ENCODE results near the gene UBTF. TPM values are rescaled to one million over a fixed set of nuclear protein-coding genes. Genes with fewer than 3 reads are reported as not detected.

UBTF gene
- total RNA-seq, 1 donor, result 49.6 TPM

- Histone ChIP-seq H3K27me3 (ENCODE audit: insufficient read depth, low read length) (no peaks in the 10 kb centered on the region), H3K9me3 (ENCODE audit: low read depth, low read length) (no peaks in the 10 kb centered on the region), H3K4me1 (ENCODE audit: insufficient read depth, low read length) (peaks cover 28% of the 10 kb centered on the region)
These were observed 11.7 kb downstream of the UBTF start for GRCh38 chr17:44207743-44208142.

DNA sequence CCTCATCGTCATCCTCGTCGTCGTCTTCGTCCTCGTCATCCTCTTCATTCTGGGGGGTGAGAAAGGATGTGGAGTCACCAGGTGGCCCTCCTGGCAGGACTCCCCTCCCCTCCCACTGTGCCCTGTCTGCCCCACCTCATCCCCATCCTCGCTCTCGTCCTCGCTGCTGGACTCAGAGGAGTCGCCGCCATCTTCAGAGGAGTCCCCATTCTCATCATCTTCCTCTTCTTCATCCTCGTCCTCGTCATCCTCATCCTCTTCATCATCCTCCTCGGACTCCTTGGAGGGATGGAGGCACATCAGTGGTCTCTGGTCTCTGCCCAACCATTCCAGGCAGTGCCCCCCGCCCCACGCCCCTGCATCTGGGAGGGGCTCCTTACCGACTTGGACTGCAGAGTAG lies 12.2 kb downstream of the UBTF start:
- Histone ChIP-seq H2AFZ (ENCODE audit: low read length) (no peak overlapping the region), H4K20me1 (ENCODE audit: insufficient read depth, low read length) (peaks cover 13% of the 10 kb centered on the region), H3K36me3 (ENCODE audit: insufficient read depth, low read length) (peaks cover 45% of the 10 kb centered on the region), H3K79me2 (ENCODE audit: insufficient read depth, low read length) (no peaks in the 10 kb centered on the region), H3K27ac (ENCODE audit: low read depth, low read length) (no peak overlapping the region), H3K27me3 (ENCODE audit: insufficient read depth, low read length) (no peaks in the 10 kb centered on the region), H3K4me1 (ENCODE audit: insufficient read depth, low read length) (peaks cover 33% of the 10 kb centered on the region), H3K4me3 (ENCODE audit: insufficient read depth, low read length) (no peak overlapping the region), H3K9me3 (ENCODE audit: low read depth, low read length) (no peaks in the 10 kb centered on the region), H3K4me2 (ENCODE audit: insufficient read depth, low read length) (no peak overlapping the region)
- no peak for TF ChIP-seq CTCF (IDR thresholded peaks at IDR 0.05; ENCODE audit: extremely low read depth, low read depth, low read length)
- DNase-seq (ENCODE audit: insufficient read length, low spot score, missing footprints), result peak; percentile 34

More at GRCh38 chr17:44207743-44208142, 11.7 kb downstream of the UBTF start:
- Histone ChIP-seq H3K4me2 (ENCODE audit: insufficient read depth, low read length) (no peak overlapping the region), H3K4me3 (ENCODE audit: insufficient read depth, low read length) (no peak overlapping the region), H4K20me1 (ENCODE audit: insufficient read depth, low read length) (peaks cover 13% of the 10 kb centered on the region), H3K36me3 (ENCODE audit: insufficient read depth, low read length) (peaks cover 45% of the 10 kb centered on the region), H3K79me2 (ENCODE audit: insufficient read depth, low read length) (no peaks in the 10 kb centered on the region), H3K27ac (ENCODE audit: low read depth, low read length) (peak overlapping the region; percentile 66), H2AFZ (ENCODE audit: low read length) (no peak overlapping the region)
- DNase-seq (ENCODE audit: insufficient read length, low spot score, missing footprints), result peak; percentile 53
- no peak for TF ChIP-seq CTCF (IDR thresholded peaks at IDR 0.05; ENCODE audit: extremely low read depth, low read depth, low read length)

DNA sequence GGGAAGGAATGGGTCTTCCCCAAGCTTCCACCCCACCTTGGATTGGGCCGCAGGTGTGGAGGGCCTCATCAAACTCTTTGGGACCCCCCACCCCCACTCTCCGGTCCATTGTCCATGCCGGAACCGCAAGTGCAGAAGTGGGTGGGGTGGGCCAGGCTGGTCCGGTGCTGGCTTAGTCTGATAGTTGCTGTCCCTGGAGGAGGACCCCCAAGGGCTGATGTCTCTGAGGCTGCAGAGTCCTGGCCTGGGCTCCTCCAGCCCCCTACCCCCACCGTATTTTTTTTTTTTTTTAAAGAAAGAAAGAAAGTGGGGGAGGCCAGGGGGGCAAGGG lies 12.7 kb downstream of the UBTF start:
- no peak for TF ChIP-seq CTCF (IDR thresholded peaks at IDR 0.05; ENCODE audit: extremely low read depth, low read depth, low read length)
- no peak for DNase-seq (ENCODE audit: insufficient read length, low spot score, missing footprints)
- Histone ChIP-seq H2AFZ (ENCODE audit: low read length) (no peak overlapping the region), H3K27ac (ENCODE audit: low read depth, low read length) (no peak overlapping the region), H3K79me2 (ENCODE audit: insufficient read depth, low read length) (no peaks in the 10 kb centered on the region), H3K36me3 (ENCODE audit: insufficient read depth, low read length) (peaks cover 45% of the 10 kb centered on the region), H3K9me3 (ENCODE audit: low read depth, low read length) (no peaks in the 10 kb centered on the region), H3K4me3 (ENCODE audit: insufficient read depth, low read length) (no peak overlapping the region), H4K20me1 (ENCODE audit: insufficient read depth, low read length) (peaks cover 13% of the 10 kb centered on the region), H3K4me2 (ENCODE audit: insufficient read depth, low read length) (no peak overlapping the region), H3K4me1 (ENCODE audit: insufficient read depth, low read length) (peaks cover 33% of the 10 kb centered on the region), H3K27me3 (ENCODE audit: insufficient read depth, low read length) (no peaks in the 10 kb centered on the region)

GRCh38 chr17:44205962-44206824 lies 13.3 kb downstream of the UBTF start:
- Histone ChIP-seq H2AFZ (ENCODE audit: low read length) (no peak overlapping the region), H3K27me3 (ENCODE audit: insufficient read depth, low read length) (no peaks in the 10 kb centered on the region), H3K79me2 (ENCODE audit: insufficient read depth, low read length) (no peaks in the 10 kb centered on the region), H3K4me1 (ENCODE audit: insufficient read depth, low read length) (peaks cover 33% of the 10 kb centered on the region), H4K20me1 (ENCODE audit: insufficient read depth, low read length) (peaks cover 13% of the 10 kb centered on the region), H3K4me2 (ENCODE audit: insufficient read depth, low read length) (no peak overlapping the region), H3K36me3 (ENCODE audit: insufficient read depth, low read length) (peaks cover 41% of the 10 kb centered on the region), H3K27ac (ENCODE audit: low read depth, low read length) (no peak overlapping the region), H3K9me3 (ENCODE audit: low read depth, low read length) (no peaks in the 10 kb centered on the region), H3K4me3 (ENCODE audit: insufficient read depth, low read length) (no peak overlapping the region)
- DNase-seq (ENCODE audit: insufficient read length, low spot score, missing footprints), result peak; percentile 58
- TF ChIP-seq CTCF (IDR thresholded peaks at IDR 0.05; ENCODE audit: extremely low read depth, low read depth, low read length), result peak; percentile 21
